Measurements from ENCODE around the gene PIP5K1A.

GRCh38 chr1:151289080-151289935 lies 91.0 kb downstream of the PIP5K1A start:
- no peak for TF ChIP-seq CTCF (IDR thresholded peaks at IDR 0.05; ENCODE audit: low read length)
- no peak for TF ChIP-seq EZH2 (IDR thresholded peaks at IDR 0.05; ENCODE audit: borderline replicate concordance, low read length)
